ENCODE data around the gene SNX13.

GRCh38 chr7:17887286-17887685 lies 53.0 kb downstream of the SNX13 start:
- TF ChIP-seq, protein P1, sequence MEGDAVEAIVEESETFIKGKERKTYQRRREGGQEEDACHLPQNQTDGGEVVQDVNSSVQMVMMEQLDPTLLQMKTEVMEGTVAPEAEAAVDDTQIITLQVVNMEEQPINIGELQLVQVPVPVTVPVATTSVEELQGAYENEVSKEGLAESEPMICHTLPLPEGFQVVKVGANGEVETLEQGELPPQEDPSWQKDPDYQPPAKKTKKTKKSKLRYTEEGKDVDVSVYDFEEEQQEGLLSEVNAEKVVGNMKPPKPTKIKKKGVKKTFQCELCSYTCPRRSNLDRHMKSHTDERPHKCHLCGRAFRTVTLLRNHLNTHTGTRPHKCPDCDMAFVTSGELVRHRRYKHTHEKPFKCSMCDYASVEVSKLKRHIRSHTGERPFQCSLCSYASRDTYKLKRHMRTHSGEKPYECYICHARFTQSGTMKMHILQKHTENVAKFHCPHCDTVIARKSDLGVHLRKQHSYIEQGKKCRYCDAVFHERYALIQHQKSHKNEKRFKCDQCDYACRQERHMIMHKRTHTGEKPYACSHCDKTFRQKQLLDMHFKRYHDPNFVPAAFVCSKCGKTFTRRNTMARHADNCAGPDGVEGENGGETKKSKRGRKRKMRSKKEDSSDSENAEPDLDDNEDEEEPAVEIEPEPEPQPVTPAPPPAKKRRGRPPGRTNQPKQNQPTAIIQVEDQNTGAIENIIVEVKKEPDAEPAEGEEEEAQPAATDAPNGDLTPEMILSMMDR (IDR thresholded peaks at IDR 0.05), result no peak
- no peak for TF ChIP-seq POLR2A (IDR thresholded peaks at IDR 0.05)
- no peak for TF ChIP-seq POLR2AphosphoS5 (IDR thresholded peaks at IDR 0.05)
- no peak for TF ChIP-seq EP300 (IDR thresholded peaks at IDR 0.05)

Measured in sigmoid colon (tissue), 4 donors.